Naive thymus-derived CD4-positive, alpha-beta T cell (primary cell): Measurements from ENCODE around the gene PIK3C2B. TPM values are rescaled to one million over a fixed set of nuclear protein-coding genes. Genes with fewer than 3 reads are reported as not detected.

ENCODE experiments used
- ATAC-seq: fragments of 150-1000 bp; cut with Tn5 transposase; 2 replicates; pipeline ENCODE4 v1.10.0; 2021; ENCODE audit warnings: mild to moderate bottlenecking, moderate library complexity
- CTCF ChIA-PET: fragments of 350-600 bp; sonication (Branson Sonifier 250); formaldehyde crosslinking; loops from one replicate; lab custom pipeline; 2021; ENCODE audit warnings: antibody characterized with exemption; lab: Charles Lee
- POLR2A ChIA-PET: fragments of 350-600 bp; sonication (Branson Sonifier 250); formaldehyde crosslinking; loops from one replicate; lab custom pipeline; 2021; ENCODE audit warnings: antibody characterized with exemption, inconsistent platforms; lab: Charles Lee
- DNase-seq, 9 donors: peaks; one replicate each; pipeline versions ENCODE4 v3.0.0 to v3.0.0-alpha.2; 2020 to 2022; ENCODE audit warnings: mixed read lengths in 1 of 9
- H3K27ac ChIP-seq: one replicate; pipeline ENCODE4 v1.7.0; 2013; ENCODE audit warnings: mild to moderate bottlenecking, low read depth, low read length, moderate library complexity
- H3K27me3 ChIP-seq, 2 donors: one replicate each; pipeline ENCODE4 v1.7.0; 2013; ENCODE audit warnings: low read length in 2 of 2, mild to moderate bottlenecking in 2 of 2, moderate library complexity in 2 of 2; ENCODE audit not compliant: control insufficient read depth in 2 of 2, insufficient read depth in 2 of 2
- H3K36me3 ChIP-seq, 3 experiments: 1 replicate in 2 of 3; 2 replicates in 1 of 3; pipeline ENCODE4 v1.7.0; 2013; ENCODE audit warnings: low read length in 3 of 3, mild to moderate bottlenecking in 3 of 3, moderate library complexity in 1 of 3; ENCODE audit not compliant: insufficient read depth in 3 of 3, control insufficient read depth in 2 of 3
- H3K4me1 ChIP-seq, 2 donors: one replicate each; pipeline ENCODE4 v1.7.0; 2013; ENCODE audit warnings: low read length in 2 of 2, mild to moderate bottlenecking in 2 of 2, moderate library complexity in 1 of 2; ENCODE audit not compliant: control insufficient read depth in 2 of 2, insufficient read depth in 2 of 2
- H3K4me3 ChIP-seq: 2 replicates; pipeline ENCODE4 v1.7.0; 2013; ENCODE audit warnings: mild to moderate bottlenecking, low read length
- H3K9me3 ChIP-seq, 3 experiments: 1 replicate in 2 of 3; 2 replicates in 1 of 3; pipeline ENCODE4 v1.7.0; 2013; ENCODE audit warnings: low read length in 3 of 3; ENCODE audit not compliant: control insufficient read depth in 2 of 3
- H3K27ac Mint-ChIP-seq, 9 donors: one replicate each; pipeline ENCODE4 v1.8.0; 2020 to 2022; ENCODE audit warnings: mixed read lengths in 9 of 9, mild to moderate bottlenecking in 8 of 9, moderate library complexity in 5 of 9, inconsistent platforms in 2 of 9
- H3K27me3 Mint-ChIP-seq, 5 donors: one replicate each; pipeline ENCODE4 v1.8.0; 2021 to 2022; ENCODE audit warnings: mixed read lengths in 5 of 5, mild to moderate bottlenecking in 1 of 5
- H3K36me3 Mint-ChIP-seq, 5 donors: one replicate each; pipeline ENCODE4 v1.8.0; 2020 to 2022; ENCODE audit warnings: mixed read lengths in 5 of 5, mild to moderate bottlenecking in 3 of 5, inconsistent platforms in 1 of 5
- H3K4me1 Mint-ChIP-seq, 7 donors: one replicate each; pipeline ENCODE4 v1.8.0; 2020 to 2022; ENCODE audit warnings: mixed read lengths in 7 of 7, mild to moderate bottlenecking in 3 of 7, inconsistent platforms in 1 of 7
- H3K4me3 Mint-ChIP-seq, 10 donors: one replicate each; pipeline ENCODE4 v1.8.0; 2020 to 2022; ENCODE audit warnings: mild to moderate bottlenecking in 10 of 10, mixed read lengths in 10 of 10, moderate library complexity in 6 of 10, inconsistent platforms in 2 of 10
- H3K9me3 Mint-ChIP-seq, 11 donors: one replicate each; pipeline ENCODE4 v1.8.0; 2020 to 2022; ENCODE audit warnings: mixed read lengths in 11 of 11, mild to moderate bottlenecking in 4 of 11, inconsistent platforms in 1 of 11, moderate library complexity in 1 of 11
- intact Hi-C, 2 donors: fragments of 100-400 bp; cut with micrococcal nuclease; formaldehyde crosslinking; loops; one replicate each; pipeline ENCODE4 v1.15.1; 2023
- polyA plus RNA-seq, 2 donors: library from polyadenylated mRNA; unstranded; fragments of 300-500 nt; fragmentation: Illumina TruSeq; gene quantifications; one replicate each; pipeline ENCODE4 v1.2.3, GENCODE V29; 2021
- total RNA-seq, 6 experiments: library from RNA in 5 of 6; stranded (reverse) in 5 of 6; gene quantifications; 1 replicate in 5 of 6; 2 replicates in 1 of 6; pipeline ENCODE4 v1.2.3 and lab custom pipeline; 2021 to 2026

Gene PIK3C2B
- total and polyA plus RNA-seq, 7 experiments from 2014 or later: 2.7 to 41.9 (median 27.6) TPM

- no peaks in the 10 kb centered on the region for H3K9me3 Mint-ChIP-seq
- Histone ChIP-seq H3K9me3 (no peaks in the 10 kb centered on the region), H3K36me3 (no peaks in the 10 kb centered on the region), H3K4me3 (no peak overlapping the region), H3K27me3 (no peaks in the 10 kb centered on the region), H3K4me1 (peaks cover 13 to 50% of the 10 kb centered on the region in 2 donors), H3K27ac (no peak overlapping the region)
- ChIA-PET POLR2A (no interaction called here), CTCF (no interaction called here)
- peak overlapping the region in 1 of 9 donors; percentile 25 for H3K27ac Mint-ChIP-seq
- peaks cover 0 to 14% (median 5%) of the 10 kb centered on the region in 5 donors for H3K36me3 Mint-ChIP-seq
- no peaks in the 10 kb centered on the region for H3K27me3 Mint-ChIP-seq
- no peak for ATAC-seq
- peaks cover 30 to 85% (median 70%) of the 10 kb centered on the region in 7 donors for H3K4me1 Mint-ChIP-seq
- DNase-seq: no peak
- peak overlapping the region in 2 of 10 donors; percentile 12 to 28 for H3K4me3 Mint-ChIP-seq
- intact Hi-C loops: no loop called here
These were observed 18.0 kb downstream of the PIK3C2B start for GRCh38 chr1:204476563-204476962.

GRCh38 chr1:204475656-204476432 lies 18.8 kb downstream of the PIK3C2B start:
- Histone ChIP-seq H3K27me3 (no peaks in the 10 kb centered on the region), H3K27ac (no peak overlapping the region), H3K4me1 (peaks cover 12 to 45% of the 10 kb centered on the region in 2 donors), H3K9me3 (no peaks in the 10 kb centered on the region), H3K4me3 (no peak overlapping the region), H3K36me3 (no peaks in the 10 kb centered on the region)
- peak overlapping the region in 3 of 10 donors; percentile 12 to 41 (median 23) for H3K4me3 Mint-ChIP-seq
- peak overlapping the region in 5 of 9 donors; percentile 9 to 46 (median 42) for H3K27ac Mint-ChIP-seq
- ChIA-PET CTCF (interaction anchor here (2.6 kb wide), 1 partner anchor 29 kb away, joined by 7 read pairs; no protein-coding TSS in a partner anchor), POLR2A (interaction anchor here (1.5 kb wide), 1 partner anchor 18 kb away, joined by 6 read pairs; no protein-coding TSS in a partner anchor)
- ATAC-seq: no peak
- DNase-seq: no peak
- intact Hi-C loops: no loop called here
- peaks cover 25 to 78% (median 64%) of the 10 kb centered on the region in 7 donors for H3K4me1 Mint-ChIP-seq
- H3K27me3 Mint-ChIP-seq: no peaks in the 10 kb centered on the region
- peaks cover 0 to 14% (median 5%) of the 10 kb centered on the region in 5 donors for H3K36me3 Mint-ChIP-seq
- no peaks in the 10 kb centered on the region for H3K9me3 Mint-ChIP-seq

DNA sequence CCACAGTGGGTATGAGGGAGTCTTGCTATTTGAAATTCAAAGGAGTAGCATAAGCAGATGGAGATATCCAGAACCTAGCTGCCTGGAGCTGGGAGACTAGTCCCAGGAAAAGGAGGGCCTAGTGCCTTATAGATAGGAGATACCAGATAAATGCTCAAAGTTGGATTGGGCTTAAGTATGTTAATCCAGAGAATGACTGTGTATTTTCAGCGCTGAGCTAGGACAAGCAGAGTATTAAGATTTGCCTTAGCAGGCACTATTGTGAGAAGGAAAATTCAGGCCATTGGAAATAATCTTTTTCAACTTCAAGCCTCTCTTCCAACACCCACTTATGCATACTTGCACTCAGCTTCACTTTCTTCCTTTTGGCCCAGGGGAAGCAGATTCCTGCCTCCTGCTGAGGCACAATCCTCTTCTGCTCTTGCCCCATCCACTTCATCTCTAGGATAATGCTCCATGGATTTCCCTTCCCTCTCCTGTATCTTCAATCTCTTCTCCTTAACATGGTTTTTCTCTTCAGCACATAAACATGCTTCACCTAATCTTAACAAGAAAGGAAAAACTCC lies 21.1 kb downstream of the PIK3C2B start:
- peaks cover 7 to 54% (median 41%) of the 10 kb centered on the region in 7 donors for H3K4me1 Mint-ChIP-seq
- ChIA-PET CTCF (interaction anchor here (2.6 kb wide), 1 partner anchor 27 kb away, joined by 7 read pairs; no protein-coding TSS in a partner anchor), POLR2A (no interaction called here)
- peaks cover 0 to 1% (median 0%) of the 10 kb centered on the region in 11 donors for H3K9me3 Mint-ChIP-seq
- H3K27ac ChIP-seq: no peak overlapping the region
- H3K36me3 Mint-ChIP-seq: peaks cover 0 to 31% (median 14%) of the 10 kb centered on the region in 5 donors
- intact Hi-C loops: no loop called here
- H3K27ac Mint-ChIP-seq: peak overlapping the region in 1 of 9 donors; percentile 17
- no peak overlapping the region for H3K4me3 Mint-ChIP-seq
- ATAC-seq: no peak
- peaks cover under 1 to 13% (median 9%) of the 10 kb centered on the region in 3 experiments for H3K36me3 ChIP-seq
- H3K27me3 Mint-ChIP-seq: no peaks in the 10 kb centered on the region
- H3K27me3 ChIP-seq: no peaks in the 10 kb centered on the region
- H3K4me3 ChIP-seq: no peak overlapping the region
- H3K4me1 ChIP-seq: peaks cover 0 to 22% of the 10 kb centered on the region in 2 donors
- DNase-seq: no peak
- no peaks in the 10 kb centered on the region for H3K9me3 ChIP-seq

DNA sequence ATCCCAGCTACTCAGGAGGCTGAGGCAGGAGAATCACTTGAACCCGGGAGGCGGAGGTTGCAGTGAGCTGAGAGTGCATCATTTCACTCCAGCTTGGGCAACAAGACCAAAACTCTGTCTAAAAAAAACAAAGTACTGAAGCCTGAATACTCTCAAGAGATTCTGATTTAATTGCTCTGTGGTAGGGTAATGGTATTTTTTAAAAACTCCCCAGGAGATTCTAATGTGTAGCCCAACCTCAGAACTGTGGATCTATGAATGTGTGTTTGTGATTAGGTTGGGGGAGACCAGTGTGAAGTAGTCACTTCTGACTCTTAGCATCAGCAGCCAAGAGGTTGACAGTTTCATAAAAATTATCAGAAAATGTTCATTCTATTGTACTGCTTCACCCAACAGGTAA lies 21.9 kb downstream of the PIK3C2B start:
- no peaks in the 10 kb centered on the region for H3K9me3 ChIP-seq
- H3K36me3 ChIP-seq: peaks cover 4 to 17% (median 9%) of the 10 kb centered on the region in 3 experiments
- intact Hi-C loops: no loop called here
- Mint-ChIP-seq H3K27me3 (no peaks in the 10 kb centered on the region), H3K27ac (peak overlapping the region in 2 of 9 donors; percentile 13 to 14), H3K4me1 (peaks cover 7 to 50% (median 37%) of the 10 kb centered on the region in 7 donors), H3K4me3 (no peak overlapping the region), H3K36me3 (peaks cover 4 to 38% (median 21%) of the 10 kb centered on the region in 5 donors), H3K9me3 (peaks cover 0 to 1% (median 0%) of the 10 kb centered on the region in 11 donors)
- no peaks in the 10 kb centered on the region for H3K27me3 ChIP-seq
- ATAC-seq (no peak), DNase-seq (no peak)
- peaks cover 0 to 18% of the 10 kb centered on the region in 2 donors for H3K4me1 ChIP-seq
- POLR2A ChIA-PET: no interaction called here
- no peak overlapping the region for H3K27ac ChIP-seq
- CTCF ChIA-PET: no interaction called here
- H3K4me3 ChIP-seq: no peak overlapping the region

DNA sequence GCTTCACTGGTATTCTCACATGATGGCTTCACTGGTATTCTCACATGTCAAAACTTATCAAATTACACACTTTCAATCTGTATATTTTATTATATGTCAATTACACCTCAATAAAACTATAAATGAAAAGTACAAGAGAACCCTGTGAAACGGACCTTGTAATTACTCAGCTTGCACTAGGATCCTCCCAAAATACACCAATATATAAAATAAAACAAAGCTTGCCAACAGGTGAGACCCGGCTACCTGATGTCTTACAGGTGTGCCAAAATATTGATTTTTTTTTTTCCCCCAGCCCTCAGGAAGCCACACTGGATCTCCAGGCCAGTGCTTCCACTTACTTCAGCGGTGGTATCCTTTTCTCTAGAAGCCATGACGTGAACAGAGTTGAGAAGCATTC lies 22.9 kb downstream of the PIK3C2B start:
- Histone ChIP-seq H3K27ac (no peak overlapping the region), H3K36me3 (peaks cover 4 to 22% (median 9%) of the 10 kb centered on the region in 3 experiments), H3K4me1 (peaks cover 0 to 16% of the 10 kb centered on the region in 2 donors), H3K9me3 (no peaks in the 10 kb centered on the region), H3K4me3 (no peak overlapping the region), H3K27me3 (no peaks in the 10 kb centered on the region)
- Mint-ChIP-seq H3K4me3 (no peak overlapping the region), H3K36me3 (peaks cover 4 to 42% (median 21%) of the 10 kb centered on the region in 5 donors), H3K27me3 (no peaks in the 10 kb centered on the region), H3K9me3 (peaks cover 0 to 1% (median 0%) of the 10 kb centered on the region in 11 donors), H3K27ac (peak overlapping the region in 2 of 9 donors; percentile 43 to 45), H3K4me1 (peaks cover 7 to 40% (median 27%) of the 10 kb centered on the region in 7 donors)
- DNase-seq (no peak), ATAC-seq (no peak)
- CTCF ChIA-PET: no interaction called here
- intact Hi-C loops: no loop called here
- POLR2A ChIA-PET: no interaction called here

- Histone ChIP-seq H3K27ac (no peak overlapping the region), H3K4me1 (peaks cover 0 to 18% of the 10 kb centered on the region in 2 donors), H3K9me3 (no peaks in the 10 kb centered on the region), H3K36me3 (peaks cover 4 to 22% (median 9%) of the 10 kb centered on the region in 3 experiments), H3K27me3 (no peaks in the 10 kb centered on the region), H3K4me3 (no peak overlapping the region)
- H3K4me1 Mint-ChIP-seq: peaks cover 11 to 35% (median 20%) of the 10 kb centered on the region in 7 donors
- H3K9me3 Mint-ChIP-seq: peaks cover 0 to 1% (median 0%) of the 10 kb centered on the region in 11 donors
- peaks cover 4 to 40% (median 18%) of the 10 kb centered on the region in 5 donors for H3K36me3 Mint-ChIP-seq
- no peak for DNase-seq
- no peak overlapping the region for H3K4me3 Mint-ChIP-seq
- no peak for ATAC-seq
- H3K27ac Mint-ChIP-seq: peak overlapping the region in 1 of 9 donors; percentile 62
- no peaks in the 10 kb centered on the region for H3K27me3 Mint-ChIP-seq
- ChIA-PET POLR2A (no interaction called here), CTCF (no interaction called here)
- intact Hi-C loops: no loop called here
These were observed 25.3 kb downstream of the PIK3C2B start for GRCh38 chr1:204469304-204469703.
